ENCODE measurements around the gene NRDC. TPM values are rescaled to one million over a fixed set of nuclear protein-coding genes. Genes with fewer than 3 reads are reported as not detected.
A peak's percentile ranks its signal among the peaks of the same experiment; 100 is the strongest.

NRDC gene
- total and polyA plus RNA-seq, 7 experiments from 2014 or later, result 58.5 to 194 (median 100) TPM

DNA sequence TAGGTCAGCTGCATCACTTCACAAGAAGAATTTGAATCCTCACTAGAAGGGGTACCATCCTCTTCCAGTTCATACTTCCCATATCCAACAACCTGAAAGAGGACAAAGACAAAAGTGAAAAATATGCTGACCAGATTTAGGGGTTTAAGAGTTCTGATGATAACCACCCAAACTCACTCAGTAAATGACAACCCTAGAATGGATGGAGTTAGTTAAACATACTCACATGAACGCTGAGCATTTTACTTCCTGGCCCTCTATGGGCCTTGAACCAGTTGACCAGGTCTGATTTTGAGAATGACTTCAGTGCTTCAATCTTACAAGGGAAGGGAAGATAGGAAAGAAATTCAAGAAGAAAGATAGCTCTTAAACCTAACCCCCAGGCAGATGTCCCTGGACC is 89.2 kb downstream of the NRDC start:
- H3K27ac ChIP-seq (ENCODE audit: low read depth, low read length), result no peak overlapping the region
- no peak overlapping the region for H3K4me3 Mint-ChIP-seq
- H3K4me3 ChIP-seq (ENCODE audit: low read length), result no peak overlapping the region
- ATAC-seq (no peak), DNase-seq (no peak)
- no peaks in the 10 kb centered on the region for H3K27me3 Mint-ChIP-seq
- ChIA-PET POLR2A (interaction anchor here (0.8 kb wide), 1 partner anchor 20 kb away, joined by 4 read pairs; no protein-coding TSS in a partner anchor), CTCF (no interaction called here)
- H3K36me3 Mint-ChIP-seq, result peaks cover 19 to 81% (median 50%) of the 10 kb centered on the region in 5 donors
- no peaks in the 10 kb centered on the region for H3K9me3 ChIP-seq (ENCODE audit: control insufficient read depth in 2 of 3, low read length in 3 of 3)
- H3K4me1 ChIP-seq (ENCODE audit: control insufficient read depth in 2 of 2, insufficient read depth in 2 of 2, low read length in 2 of 2), result no peaks in the 10 kb centered on the region
- H3K27me3 ChIP-seq (ENCODE audit: control insufficient read depth in 2 of 2, insufficient read depth in 2 of 2, low read length in 2 of 2), result no peaks in the 10 kb centered on the region
- intact Hi-C loops (cut with micrococcal nuclease), result no loop called here
- H3K27ac Mint-ChIP-seq, result peak overlapping the region in 3 of 9 donors; percentile 5 to 77 (median 17)
- peaks cover 11 to 93% (median 40%) of the 10 kb centered on the region in 3 experiments for H3K36me3 ChIP-seq (ENCODE audit: control insufficient read depth in 2 of 3, insufficient read depth in 3 of 3, low read length in 3 of 3)
- no peaks in the 10 kb centered on the region for H3K9me3 Mint-ChIP-seq
- peaks cover 0 to 22% (median 0%) of the 10 kb centered on the region in 7 donors for H3K4me1 Mint-ChIP-seq

GRCh38 chr1:51788938-51789337 is 89.6 kb downstream of the NRDC start:
- H3K27me3 Mint-ChIP-seq, result no peaks in the 10 kb centered on the region
- no peak overlapping the region for H3K4me3 ChIP-seq (ENCODE audit: low read length)
- H3K4me1 ChIP-seq (ENCODE audit: control insufficient read depth in 2 of 2, insufficient read depth in 2 of 2, low read length in 2 of 2), result no peaks in the 10 kb centered on the region
- intact Hi-C loops (cut with micrococcal nuclease), result no loop called here
- peaks cover 19 to 81% (median 51%) of the 10 kb centered on the region in 5 donors for H3K36me3 Mint-ChIP-seq
- ATAC-seq (no peak), DNase-seq (no peak)
- no peak overlapping the region for H3K4me3 Mint-ChIP-seq
- no peaks in the 10 kb centered on the region for H3K9me3 Mint-ChIP-seq
- peak overlapping the region in 3 of 9 donors; percentile 5 to 77 (median 17) for H3K27ac Mint-ChIP-seq
- no peaks in the 10 kb centered on the region for H3K27me3 ChIP-seq (ENCODE audit: control insufficient read depth in 2 of 2, insufficient read depth in 2 of 2, low read length in 2 of 2)
- CTCF ChIA-PET, result no interaction called here
- H3K4me1 Mint-ChIP-seq, result peaks cover 0 to 21% (median 0%) of the 10 kb centered on the region in 7 donors
- H3K36me3 ChIP-seq (ENCODE audit: control insufficient read depth in 2 of 3, insufficient read depth in 3 of 3, low read length in 3 of 3), result peaks cover 10 to 93% (median 38%) of the 10 kb centered on the region in 3 experiments
- H3K27ac ChIP-seq (ENCODE audit: low read depth, low read length), result no peak overlapping the region
- no peaks in the 10 kb centered on the region for H3K9me3 ChIP-seq (ENCODE audit: control insufficient read depth in 2 of 3, low read length in 3 of 3)
- POLR2A ChIA-PET, result no interaction called here

DNA sequence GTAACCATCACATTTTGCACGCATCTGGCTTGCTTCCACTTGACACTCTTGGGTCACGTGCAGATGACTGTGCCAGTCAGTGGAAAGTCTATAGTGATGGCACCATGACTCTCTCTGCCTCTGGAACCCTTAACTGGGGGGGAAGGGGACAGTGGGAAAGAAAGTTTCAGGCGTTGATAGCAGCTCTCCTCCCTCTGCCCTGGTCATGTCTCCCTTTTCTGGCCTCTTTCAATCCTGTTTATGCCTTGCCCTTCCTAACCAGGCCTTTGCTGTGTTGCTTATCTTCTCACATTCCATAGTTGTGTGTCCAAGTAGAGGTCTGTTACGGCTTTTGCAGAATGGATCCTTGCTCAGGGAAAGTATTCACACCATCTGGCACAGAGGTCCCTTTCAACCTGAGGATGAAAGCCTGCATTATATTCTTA is 93.5 kb downstream of the NRDC start:
- Histone ChIP-seq H3K27me3 (ENCODE audit: control insufficient read depth in 2 of 2, insufficient read depth in 2 of 2, low read length in 2 of 2) (no peaks in the 10 kb centered on the region), H3K27ac (ENCODE audit: low read depth, low read length) (no peak overlapping the region), H3K4me1 (ENCODE audit: control insufficient read depth in 2 of 2, insufficient read depth in 2 of 2, low read length in 2 of 2) (no peaks in the 10 kb centered on the region), H3K9me3 (ENCODE audit: control insufficient read depth in 2 of 3, low read length in 3 of 3) (no peaks in the 10 kb centered on the region), H3K4me3 (ENCODE audit: low read length) (no peak overlapping the region), H3K36me3 (ENCODE audit: control insufficient read depth in 2 of 3, insufficient read depth in 3 of 3, low read length in 3 of 3) (peaks cover 15 to 61% (median 25%) of the 10 kb centered on the region in 3 experiments)
- Mint-ChIP-seq H3K27ac (peak overlapping the region in 7 of 9 donors; percentile 3 to 85 (median 39)), H3K9me3 (no peaks in the 10 kb centered on the region), H3K36me3 (peaks cover 24 to 72% (median 33%) of the 10 kb centered on the region in 5 donors), H3K27me3 (no peaks in the 10 kb centered on the region), H3K4me1 (peaks cover 0 to 11% (median 0%) of the 10 kb centered on the region in 7 donors), H3K4me3 (no peak overlapping the region)
- DNase-seq (no peak), ATAC-seq (no peak)
- ChIA-PET CTCF (no interaction called here), POLR2A (no interaction called here)
- intact Hi-C loops (cut with micrococcal nuclease), result no loop called here

GRCh38 chr1:51780927-51781326 is 97.6 kb downstream of the NRDC start:
- Histone ChIP-seq H3K27ac (ENCODE audit: low read depth, low read length) (no peak overlapping the region), H3K27me3 (ENCODE audit: control insufficient read depth in 2 of 2, insufficient read depth in 2 of 2, low read length in 2 of 2) (no peaks in the 10 kb centered on the region), H3K9me3 (ENCODE audit: control insufficient read depth in 2 of 3, low read length in 3 of 3) (no peaks in the 10 kb centered on the region), H3K36me3 (ENCODE audit: control insufficient read depth in 2 of 3, insufficient read depth in 3 of 3, low read length in 3 of 3) (peaks cover 5 to 26% (median 7%) of the 10 kb centered on the region in 3 experiments), H3K4me1 (ENCODE audit: control insufficient read depth in 2 of 2, insufficient read depth in 2 of 2, low read length in 2 of 2) (no peaks in the 10 kb centered on the region), H3K4me3 (ENCODE audit: low read length) (no peak overlapping the region)
- ChIA-PET CTCF (no interaction called here), POLR2A (no interaction called here)
- ATAC-seq (no peak), DNase-seq (no peak)
- H3K9me3 Mint-ChIP-seq, result no peaks in the 10 kb centered on the region
- peaks cover 2 to 15% (median 3%) of the 10 kb centered on the region in 7 donors for H3K4me1 Mint-ChIP-seq
- peak overlapping the region in 2 of 9 donors; percentile 1 to 45 for H3K27ac Mint-ChIP-seq
- no peak overlapping the region for H3K4me3 Mint-ChIP-seq
- no peaks in the 10 kb centered on the region for H3K27me3 Mint-ChIP-seq
- H3K36me3 Mint-ChIP-seq, result peaks cover 14 to 56% (median 19%) of the 10 kb centered on the region in 5 donors
- intact Hi-C loops (cut with micrococcal nuclease), result no loop called here

GRCh38 chr1:51776408-51776807 is 102.1 kb downstream of the NRDC start:
- Mint-ChIP-seq H3K27ac (peak overlapping the region in 5 of 9 donors; percentile 7 to 79 (median 24)), H3K9me3 (no peaks in the 10 kb centered on the region), H3K27me3 (no peaks in the 10 kb centered on the region), H3K4me3 (no peak overlapping the region), H3K36me3 (peaks cover 7 to 53% (median 24%) of the 10 kb centered on the region in 5 donors), H3K4me1 (peaks cover 2 to 14% (median 8%) of the 10 kb centered on the region in 7 donors)
- ATAC-seq (no peak), DNase-seq (no peak)
- Histone ChIP-seq H3K9me3 (ENCODE audit: control insufficient read depth in 2 of 3, low read length in 3 of 3) (no peaks in the 10 kb centered on the region), H3K36me3 (ENCODE audit: control insufficient read depth in 2 of 3, insufficient read depth in 3 of 3, low read length in 3 of 3) (peaks cover 7 to 23% (median 9%) of the 10 kb centered on the region in 3 experiments), H3K4me1 (ENCODE audit: control insufficient read depth in 2 of 2, insufficient read depth in 2 of 2, low read length in 2 of 2) (no peaks in the 10 kb centered on the region), H3K27me3 (ENCODE audit: control insufficient read depth in 2 of 2, insufficient read depth in 2 of 2, low read length in 2 of 2) (no peaks in the 10 kb centered on the region), H3K27ac (ENCODE audit: low read depth, low read length) (no peak overlapping the region), H3K4me3 (ENCODE audit: low read length) (no peak overlapping the region)
- POLR2A ChIA-PET, result no interaction called here
- intact Hi-C loops (cut with micrococcal nuclease), result no loop called here
- CTCF ChIA-PET, result no interaction called here

DNA sequence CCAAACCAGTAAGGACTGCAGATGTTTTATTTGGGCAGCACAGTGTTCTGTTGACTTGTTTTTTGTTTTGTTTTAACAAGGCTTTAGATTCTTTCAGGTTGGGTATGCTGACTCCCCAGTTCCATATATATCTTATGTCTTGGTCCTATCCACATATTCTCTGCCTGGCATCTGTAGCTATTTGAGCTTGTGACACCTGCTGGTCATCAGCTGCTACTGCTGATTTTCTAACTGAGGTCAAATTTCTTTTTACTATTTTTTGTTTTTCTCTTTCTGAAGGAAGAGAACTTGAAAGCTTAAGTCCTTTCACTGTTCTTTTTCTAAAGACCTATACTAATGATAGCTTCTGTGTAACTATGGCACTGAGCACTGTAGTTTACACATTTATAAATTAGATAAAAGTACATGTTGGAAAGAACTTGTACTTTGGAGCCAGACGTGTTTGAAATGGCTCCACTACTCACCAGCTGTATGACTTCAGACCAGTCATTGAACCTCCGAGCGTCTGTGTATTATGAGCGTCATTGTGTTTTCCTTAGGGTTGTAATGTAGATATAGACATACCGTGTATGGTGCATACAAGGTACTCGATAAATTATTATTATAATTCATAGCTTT is 109.4 kb downstream of the NRDC start:
- peaks cover 3 to 18% (median 6%) of the 10 kb centered on the region in 7 donors for H3K4me1 Mint-ChIP-seq
- Histone ChIP-seq H3K27ac (ENCODE audit: low read depth, low read length) (no peak overlapping the region), H3K9me3 (ENCODE audit: control insufficient read depth in 2 of 3, low read length in 3 of 3) (no peaks in the 10 kb centered on the region), H3K27me3 (ENCODE audit: control insufficient read depth in 2 of 2, insufficient read depth in 2 of 2, low read length in 2 of 2) (no peaks in the 10 kb centered on the region), H3K4me3 (ENCODE audit: low read length) (no peak overlapping the region), H3K4me1 (ENCODE audit: control insufficient read depth in 2 of 2, insufficient read depth in 2 of 2, low read length in 2 of 2) (no peaks in the 10 kb centered on the region), H3K36me3 (ENCODE audit: control insufficient read depth in 2 of 3, insufficient read depth in 3 of 3, low read length in 3 of 3) (peaks cover 6 to 30% (median 7%) of the 10 kb centered on the region in 3 experiments)
- ATAC-seq, result peak; percentile 83
- CTCF ChIA-PET, result interaction anchor here (0.7 to 1.8 kb wide), 4 partner anchors 39 to 148 kb away, joined by 4 to 6 read pairs (median 4); no protein-coding TSS in a partner anchor
- peak overlapping the region in 4 of 9 donors; percentile 18 to 65 (median 52) for H3K27ac Mint-ChIP-seq
- intact Hi-C loops (cut with micrococcal nuclease), result loop anchor here (1.0 to 10.0 kb wide), 6 partner anchors 40 to 434 kb away; partner anchors contain the start of gene TTC39A (in 1 of the 2)
- H3K27me3 Mint-ChIP-seq, result no peaks in the 10 kb centered on the region
- peaks cover 4 to 47% (median 34%) of the 10 kb centered on the region in 5 donors for H3K36me3 Mint-ChIP-seq
- no peak overlapping the region for H3K4me3 Mint-ChIP-seq
- DNase-seq, result peak in 7 of 9 donors; percentile 10 to 52 (median 33)
- POLR2A ChIA-PET, result interaction anchor here (0.9 kb wide), 1 partner anchor 21 kb away, joined by 4 read pairs; no protein-coding TSS in a partner anchor
- no peaks in the 10 kb centered on the region for H3K9me3 Mint-ChIP-seq

Data from naive thymus-derived CD4-positive, alpha-beta T cell (primary cell).